Esophagus muscularis mucosa (tissue), 4 donors: ENCODE results near the gene TLR8. TPM values are rescaled to one million over a fixed set of nuclear protein-coding genes. Genes with fewer than 3 reads are reported as not detected.
A peak's percentile ranks its signal among the peaks of the same experiment; 100 is the strongest.

ENCODE experiments used
- DNase-seq: peaks from one replicate; pipeline ENCODE4 v3.0.0-alpha.2; 2017; ENCODE audit errors: extremely low spot score
- H3K27ac ChIP-seq, 4 donors: fragments of 200-600 bp; sonication (generic); replicated peaks in 1 of 4; 1 replicate in 3 of 4; 2 replicates in 1 of 4; pipeline ENCODE4 v1.5.1; 2016 to 2019; ENCODE audit warnings: mild to moderate bottlenecking in 1 of 4
- H3K27me3 ChIP-seq, 4 donors: fragments of 200-600 bp; sonication (generic); one replicate each; pipeline versions ENCODE4 v1.5.1 to v1.6.0; 2016 to 2019
- H3K36me3 ChIP-seq, 4 donors: fragments of 200-600 bp; sonication (generic); one replicate each; pipeline ENCODE4 v1.5.1; 2016 to 2019
- H3K4me1 ChIP-seq, 4 donors: fragments of 200-600 bp; sonication (generic); one replicate each; pipeline ENCODE4 v1.5.1; 2016 to 2019
- H3K4me3 ChIP-seq, 4 donors: fragments of 200-600 bp; sonication (generic); 1 replicate in 2 of 4; 2 replicates in 2 of 4; pipeline ENCODE4 v1.5.1; 2016 to 2019; ENCODE audit warnings: mild to moderate bottlenecking in 4 of 4, moderate library complexity in 1 of 4
- H3K9me3 ChIP-seq, 4 donors: fragments of 200-600 bp; sonication (generic); 1 replicate in 3 of 4; 2 replicates in 1 of 4; pipeline ENCODE4 v1.5.1; 2016 to 2019
- EP300 ChIP-seq: sonication (generic); formaldehyde crosslinking; IDR thresholded peaks from one replicate; pipeline ENCODE4 v1.6.1; 2017; ENCODE audit warnings: antibody characterized with exemption
- POLR2A ChIP-seq: fragments of 450-650 bp; IDR thresholded peaks from one replicate; pipeline ENCODE4 v1.6.1; 2017; ENCODE audit warnings: antibody characterized with exemption, moderate library complexity, mild to moderate bottlenecking, low read depth
- POLR2AphosphoS5 ChIP-seq, 2 donors: sonication (generic); formaldehyde crosslinking; IDR thresholded peaks; one replicate each; pipeline ENCODE4 v1.6.1; 2017; ENCODE audit warnings: antibody characterized with exemption in 2 of 2
- WGBS: methylation state at CpG from one replicate; pipeline ENCODE4 v1.1.5; 2018; 5-methylcytosine and 5-hydroxymethylcytosine counted together
- intact Hi-C: fragments of 100-400 bp; cut with DNase I; formaldehyde crosslinking; loops from one replicate; pipeline ENCODE4 v1.15.1; 2023
- total RNA-seq, 4 donors: library from RNA; depleted of rRNA; stranded (reverse); fragments of >200 nt; gene quantifications; one replicate each; pipeline versions ENCODE4 v1.1.0 to v1.2.1, GENCODE V29; 2016
- TF ChIP-seq, protein P1 (sequence below), 3 experiments: fragments of 200-600 bp in 2 of 3; fragments of 450-650 bp in 1 of 3; sonication (generic) in 2 of 3; IDR thresholded peaks; one replicate each; pipeline ENCODE4 v1.5.1; 2017 to 2019; ENCODE audit warnings: antibody characterized with exemption in 3 of 3, mild to moderate bottlenecking in 2 of 3, moderate library complexity in 1 of 3

The TLR8 gene
- total RNA-seq, 4 donors from 2014 or later: 0.34 to 4.3 (median 1.8) TPM

DNA sequence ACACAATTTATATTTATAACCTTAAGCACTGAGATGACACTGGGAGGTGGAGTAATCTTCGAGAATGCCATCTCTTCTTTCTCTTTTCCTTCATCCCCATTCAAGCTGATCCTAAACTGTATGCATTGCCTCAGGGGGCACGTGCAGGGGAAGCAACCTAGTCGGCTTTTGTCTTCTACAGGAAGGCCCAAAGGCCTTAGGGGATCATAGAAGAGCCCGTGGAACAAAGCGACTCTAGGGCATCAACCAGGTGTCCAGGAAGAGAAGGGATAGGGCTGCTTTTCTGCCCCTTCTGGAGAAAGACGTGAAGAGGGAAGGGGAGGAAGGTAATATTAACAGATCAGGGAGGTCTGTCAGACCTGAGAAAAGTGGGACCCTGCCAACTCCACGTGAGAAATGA, 6.9 kb upstream of the TLR8 start:
- no peaks in the 10 kb centered on the region for H3K9me3 ChIP-seq
- DNase-seq: no peak
- no peak overlapping the region for H3K27ac ChIP-seq
- intact Hi-C loops: no loop called here
- no peaks in the 10 kb centered on the region for H3K36me3 ChIP-seq
- H3K4me3 ChIP-seq: no peak overlapping the region
- TF ChIP-seq, protein P1, sequence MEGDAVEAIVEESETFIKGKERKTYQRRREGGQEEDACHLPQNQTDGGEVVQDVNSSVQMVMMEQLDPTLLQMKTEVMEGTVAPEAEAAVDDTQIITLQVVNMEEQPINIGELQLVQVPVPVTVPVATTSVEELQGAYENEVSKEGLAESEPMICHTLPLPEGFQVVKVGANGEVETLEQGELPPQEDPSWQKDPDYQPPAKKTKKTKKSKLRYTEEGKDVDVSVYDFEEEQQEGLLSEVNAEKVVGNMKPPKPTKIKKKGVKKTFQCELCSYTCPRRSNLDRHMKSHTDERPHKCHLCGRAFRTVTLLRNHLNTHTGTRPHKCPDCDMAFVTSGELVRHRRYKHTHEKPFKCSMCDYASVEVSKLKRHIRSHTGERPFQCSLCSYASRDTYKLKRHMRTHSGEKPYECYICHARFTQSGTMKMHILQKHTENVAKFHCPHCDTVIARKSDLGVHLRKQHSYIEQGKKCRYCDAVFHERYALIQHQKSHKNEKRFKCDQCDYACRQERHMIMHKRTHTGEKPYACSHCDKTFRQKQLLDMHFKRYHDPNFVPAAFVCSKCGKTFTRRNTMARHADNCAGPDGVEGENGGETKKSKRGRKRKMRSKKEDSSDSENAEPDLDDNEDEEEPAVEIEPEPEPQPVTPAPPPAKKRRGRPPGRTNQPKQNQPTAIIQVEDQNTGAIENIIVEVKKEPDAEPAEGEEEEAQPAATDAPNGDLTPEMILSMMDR (IDR thresholded peaks at IDR 0.05): no peak
- no peak for TF ChIP-seq POLR2AphosphoS5 (IDR thresholded peaks at IDR 0.05)
- TF ChIP-seq EP300: no peak
- no peak for TF ChIP-seq POLR2A
- WGBS: 45% methylated on average over 7 of the region's 7 CpGs
- peaks cover 0 to 6% (median 2%) of the 10 kb centered on the region in 4 donors for H3K4me1 ChIP-seq
- H3K27me3 ChIP-seq: no peaks in the 10 kb centered on the region

DNA sequence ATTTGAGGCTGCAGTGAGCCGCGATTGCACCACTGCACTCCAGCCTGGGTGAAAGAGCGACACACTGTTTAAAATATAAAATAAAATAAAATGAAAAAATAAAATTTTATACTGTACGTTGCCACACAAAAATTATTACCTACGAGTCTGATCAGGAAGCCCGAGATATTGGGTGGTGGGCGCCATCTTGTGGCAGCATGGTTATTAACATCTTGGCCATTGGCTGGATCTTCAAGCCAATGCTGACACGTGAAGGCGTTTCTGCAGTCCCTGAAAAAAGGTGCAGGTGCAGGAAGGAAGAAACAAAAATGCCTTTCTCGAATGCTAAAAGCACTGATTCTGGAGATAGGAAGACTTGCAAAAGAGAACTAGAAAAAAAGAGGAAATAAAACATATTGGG, 4.9 kb upstream of the TLR8 start:
- no peak for DNase-seq
- Histone ChIP-seq H3K4me3 (no peak overlapping the region), H3K27me3 (no peaks in the 10 kb centered on the region), H3K36me3 (no peaks in the 10 kb centered on the region), H3K4me1 (peaks cover 0 to 6% (median 2%) of the 10 kb centered on the region in 4 donors), H3K27ac (no peak overlapping the region), H3K9me3 (no peaks in the 10 kb centered on the region)
- WGBS: 27% methylated on average over 10 of the region's 10 CpGs
- intact Hi-C loops: no loop called here
- TF ChIP-seq, protein P1 (IDR thresholded peaks at IDR 0.05): peak; percentile 57 to 63 (median 61)
- no peak for TF ChIP-seq POLR2A

GRCh38 chrX:12903646-12904045, 2.8 kb upstream of the TLR8 start:
- H3K27ac ChIP-seq: no peak overlapping the region
- no peak for TF ChIP-seq POLR2A
- TF ChIP-seq, protein P1 (IDR thresholded peaks at IDR 0.05): no peak
- no peak for TF ChIP-seq POLR2AphosphoS5 (IDR thresholded peaks at IDR 0.05)
- no peak for TF ChIP-seq EP300
- WGBS: 81% methylated on average over 8 of the region's 8 CpGs
- H3K9me3 ChIP-seq: no peaks in the 10 kb centered on the region
- no peak for DNase-seq
- H3K4me1 ChIP-seq: peaks cover 0 to 6% (median 2%) of the 10 kb centered on the region in 4 donors
- no peaks in the 10 kb centered on the region for H3K27me3 ChIP-seq
- H3K36me3 ChIP-seq: no peaks in the 10 kb centered on the region
- H3K4me3 ChIP-seq: no peak overlapping the region
- intact Hi-C loops: no loop called here

DNA sequence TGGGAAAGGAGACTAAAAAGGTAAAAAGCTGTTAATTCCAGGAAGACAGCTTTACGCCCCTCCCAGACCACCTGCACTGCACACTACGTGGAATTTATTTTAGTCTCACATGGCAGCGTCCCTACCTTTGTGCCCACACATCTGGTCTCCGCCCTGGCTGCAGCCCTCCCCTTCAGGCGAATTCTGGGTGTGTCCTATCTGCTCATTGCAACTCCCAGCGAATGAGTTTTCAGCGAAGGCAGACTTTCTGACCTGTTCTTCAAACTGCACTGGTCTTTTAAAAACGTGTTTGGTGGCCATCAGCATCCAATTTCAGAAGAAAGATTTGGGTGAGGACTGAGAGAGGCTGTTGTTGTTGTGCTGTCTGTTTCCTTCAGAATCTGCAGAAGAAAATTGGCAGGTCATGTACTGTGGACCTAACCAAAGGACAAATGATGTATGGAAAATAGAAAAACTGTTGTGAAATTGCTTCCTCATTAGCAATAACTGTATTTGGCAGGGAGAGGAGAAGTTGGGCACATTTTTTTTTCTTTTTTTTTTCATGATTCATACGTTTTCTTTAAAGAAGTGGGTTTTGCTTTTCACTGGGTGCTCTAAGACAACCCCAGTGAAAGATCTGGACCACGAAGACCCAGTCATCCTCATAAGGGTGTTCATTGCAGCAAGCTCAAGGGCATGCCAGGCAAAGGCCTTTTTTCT, 4.2 kb downstream of the TLR8 start:
- H3K4me3 ChIP-seq: no peak overlapping the region
- H3K36me3 ChIP-seq: no peaks in the 10 kb centered on the region
- no peak overlapping the region for H3K27ac ChIP-seq
- TF ChIP-seq POLR2AphosphoS5 (IDR thresholded peaks at IDR 0.05) (no peak), EP300 (no peak), POLR2A (no peak)
- TF ChIP-seq, protein P1 (IDR thresholded peaks at IDR 0.05): no peak
- intact Hi-C loops: no loop called here
- WGBS: 63% methylated on average over 10 of the region's 10 CpGs
- no peaks in the 10 kb centered on the region for H3K9me3 ChIP-seq
- H3K27me3 ChIP-seq: no peaks in the 10 kb centered on the region
- no peaks in the 10 kb centered on the region for H3K4me1 ChIP-seq
- DNase-seq: no peak

- Histone ChIP-seq H3K9me3 (no peaks in the 10 kb centered on the region), H3K4me3 (no peak overlapping the region), H3K27ac (no peak overlapping the region), H3K27me3 (no peaks in the 10 kb centered on the region), H3K36me3 (no peaks in the 10 kb centered on the region), H3K4me1 (no peaks in the 10 kb centered on the region)
- no peak for DNase-seq
- WGBS: 69% methylated on average over 2 of the region's 2 CpGs
- TF ChIP-seq POLR2AphosphoS5 (IDR thresholded peaks at IDR 0.05) (no peak), POLR2A (no peak), EP300 (no peak)
- TF ChIP-seq, protein P1 (IDR thresholded peaks at IDR 0.05): no peak
- intact Hi-C loops: no loop called here
These were observed 4.7 kb downstream of the TLR8 start for GRCh38 chrX:12911122-12911470.
